Activated T-cell treated with anti-CD3 and anti-CD28 coated beads, Interleukin-2, amount 50 U/mL, for 4 hours (primary cell): ENCODE data around the gene FGF5. TPM values are rescaled to one million over a fixed set of nuclear protein-coding genes. Genes with fewer than 3 reads are reported as not detected.

Source experiments
- ATAC-seq, 2 donors: fragments of 200-7000 bp; cut with Tn5 transposase; one replicate each; pipeline ENCODE4 v1.10.0; 2021
- DNase-seq: peaks from one replicate; pipeline ENCODE4 v3.0.0-alpha.2; 2020
- H3K27me3 Mint-ChIP-seq: one replicate; pipeline ENCODE4 v1.8.0; 2021; ENCODE audit warnings: low read depth, mixed read lengths
- H3K36me3 Mint-ChIP-seq: one replicate; pipeline ENCODE4 v1.8.0; 2022; ENCODE audit warnings: mixed read lengths; ENCODE audit not compliant: insufficient read depth
- H3K4me1 Mint-ChIP-seq: one replicate; pipeline ENCODE4 v1.8.0; 2021; ENCODE audit warnings: low read depth, mixed read lengths
- H3K4me3 Mint-ChIP-seq: one replicate; pipeline ENCODE4 v1.8.0; 2021; ENCODE audit warnings: mild to moderate bottlenecking, moderate library complexity, mixed read lengths
- H3K9me3 Mint-ChIP-seq: one replicate; pipeline ENCODE4 v1.8.0; 2021; ENCODE audit warnings: mixed read lengths
- total RNA-seq, 3 donors: library from RNA; stranded (reverse); gene quantifications; one replicate each; pipeline ENCODE4 v1.2.1, GENCODE V29; 2021

The FGF5 gene
- total RNA-seq = not detected

GRCh38 chr4:80266253-80266901, at the start of gene FGF5:
TSS of gene FGF5 (plus strand) at chr4:80266664. CDS start at chr4:80266825, 161 bp downstream.
- peak within 1 kb of the TSS; percentile 58 for H3K4me3 Mint-ChIP-seq
- H3K9me3 Mint-ChIP-seq = no peaks in the 10 kb centered on the region
- DNase-seq (no peak), ATAC-seq (peak; percentile 42 to 45)
- peaks cover 84% of the 10 kb centered on the region for H3K27me3 Mint-ChIP-seq
- peaks cover 25% of the 10 kb centered on the region for H3K4me1 Mint-ChIP-seq
- H3K36me3 Mint-ChIP-seq = no peaks in the 10 kb centered on the region

- Mint-ChIP-seq H3K9me3 (no peaks in the 10 kb centered on the region), H3K36me3 (no peaks in the 10 kb centered on the region), H3K27me3 (peaks cover 23% of the 10 kb centered on the region), H3K4me1 (peaks cover 2% of the 10 kb centered on the region), H3K4me3 (no peak overlapping the region)
- no peak for DNase-seq
- no peak for ATAC-seq
Observed at GRCh38 chr4:80219301-80220025, 47.0 kb upstream of the FGF5 start.

GRCh38 chr4:80220711-80221110, 45.8 kb upstream of the FGF5 start:
- no peak for ATAC-seq
- no peaks in the 10 kb centered on the region for H3K9me3 Mint-ChIP-seq
- no peak for DNase-seq
- no peak overlapping the region for H3K4me3 Mint-ChIP-seq
- no peaks in the 10 kb centered on the region for H3K4me1 Mint-ChIP-seq
- H3K36me3 Mint-ChIP-seq = no peaks in the 10 kb centered on the region
- H3K27me3 Mint-ChIP-seq = peaks cover 23% of the 10 kb centered on the region

- no peaks in the 10 kb centered on the region for H3K36me3 Mint-ChIP-seq
- no peaks in the 10 kb centered on the region for H3K4me1 Mint-ChIP-seq
Observed at GRCh38 chr4:80221161-80221560, 45.3 kb upstream of the FGF5 start.

GRCh38 chr4:80225595-80225994, 40.9 kb upstream of the FGF5 start:
- no peaks in the 10 kb centered on the region for H3K36me3 Mint-ChIP-seq
- H3K9me3 Mint-ChIP-seq = no peaks in the 10 kb centered on the region
- H3K4me1 Mint-ChIP-seq = no peaks in the 10 kb centered on the region
- H3K4me3 Mint-ChIP-seq = no peak overlapping the region
- DNase-seq (no peak), ATAC-seq (no peak)
- H3K27me3 Mint-ChIP-seq = peaks cover 21% of the 10 kb centered on the region

More at GRCh38 chr4:80221161-80221560, 45.3 kb upstream of the FGF5 start:
- ATAC-seq = no peak
- H3K4me3 Mint-ChIP-seq = no peak overlapping the region
- peaks cover 22% of the 10 kb centered on the region for H3K27me3 Mint-ChIP-seq
- H3K9me3 Mint-ChIP-seq = no peaks in the 10 kb centered on the region
- no peak for DNase-seq

GRCh38 chr4:80226094-80226493, 40.4 kb upstream of the FGF5 start:
- Mint-ChIP-seq H3K36me3 (no peaks in the 10 kb centered on the region), H3K9me3 (no peaks in the 10 kb centered on the region), H3K4me1 (no peaks in the 10 kb centered on the region), H3K27me3 (peaks cover 18% of the 10 kb centered on the region), H3K4me3 (no peak overlapping the region)
- DNase-seq = no peak
- ATAC-seq = no peak

GRCh38 chr4:80228460-80228859, 38.0 kb upstream of the FGF5 start:
- ATAC-seq = no peak
- DNase-seq = no peak
- Mint-ChIP-seq H3K4me3 (no peak overlapping the region), H3K36me3 (no peaks in the 10 kb centered on the region), H3K4me1 (no peaks in the 10 kb centered on the region), H3K9me3 (no peaks in the 10 kb centered on the region), H3K27me3 (peaks cover 19% of the 10 kb centered on the region)

GRCh38 chr4:80229128-80229527, 37.3 kb upstream of the FGF5 start:
- Mint-ChIP-seq H3K9me3 (no peaks in the 10 kb centered on the region), H3K27me3 (peaks cover 22% of the 10 kb centered on the region), H3K36me3 (no peaks in the 10 kb centered on the region), H3K4me3 (no peak overlapping the region), H3K4me1 (no peaks in the 10 kb centered on the region)
- DNase-seq = no peak
- no peak for ATAC-seq

GRCh38 chr4:80229590-80229989, 36.9 kb upstream of the FGF5 start:
- Mint-ChIP-seq H3K4me1 (no peaks in the 10 kb centered on the region), H3K4me3 (no peak overlapping the region), H3K27me3 (peaks cover 22% of the 10 kb centered on the region), H3K9me3 (no peaks in the 10 kb centered on the region), H3K36me3 (no peaks in the 10 kb centered on the region)
- ATAC-seq (no peak), DNase-seq (no peak)

- DNase-seq (no peak), ATAC-seq (no peak)
- Mint-ChIP-seq H3K4me1 (no peaks in the 10 kb centered on the region), H3K27me3 (peaks cover 24% of the 10 kb centered on the region), H3K9me3 (no peaks in the 10 kb centered on the region), H3K36me3 (no peaks in the 10 kb centered on the region), H3K4me3 (no peak overlapping the region)
Observed at GRCh38 chr4:80231180-80231579, 35.3 kb upstream of the FGF5 start.

- Mint-ChIP-seq H3K36me3 (no peaks in the 10 kb centered on the region), H3K4me3 (no peak overlapping the region), H3K4me1 (no peaks in the 10 kb centered on the region), H3K9me3 (no peaks in the 10 kb centered on the region), H3K27me3 (peaks cover 23% of the 10 kb centered on the region)
- DNase-seq (no peak), ATAC-seq (no peak)
Observed at GRCh38 chr4:80232707-80233370, 33.6 kb upstream of the FGF5 start.

- H3K27me3 Mint-ChIP-seq = peaks cover 21% of the 10 kb centered on the region
- ATAC-seq (no peak), DNase-seq (no peak)
- H3K4me1 Mint-ChIP-seq = no peaks in the 10 kb centered on the region
- H3K36me3 Mint-ChIP-seq = no peaks in the 10 kb centered on the region
- H3K4me3 Mint-ChIP-seq = no peak overlapping the region
- H3K9me3 Mint-ChIP-seq = no peaks in the 10 kb centered on the region
Observed at GRCh38 chr4:80233390-80233789, 33.1 kb upstream of the FGF5 start.

- H3K9me3 Mint-ChIP-seq = no peaks in the 10 kb centered on the region
- H3K4me3 Mint-ChIP-seq = no peak overlapping the region
- no peaks in the 10 kb centered on the region for H3K36me3 Mint-ChIP-seq
- H3K4me1 Mint-ChIP-seq = no peaks in the 10 kb centered on the region
- ATAC-seq (no peak), DNase-seq (no peak)
- peaks cover 10% of the 10 kb centered on the region for H3K27me3 Mint-ChIP-seq
Observed at GRCh38 chr4:80235451-80235850, 31.0 kb upstream of the FGF5 start.

- ATAC-seq (no peak), DNase-seq (no peak)
- Mint-ChIP-seq H3K36me3 (no peaks in the 10 kb centered on the region), H3K9me3 (no peaks in the 10 kb centered on the region), H3K4me1 (no peaks in the 10 kb centered on the region), H3K4me3 (no peak overlapping the region), H3K27me3 (peaks cover 8% of the 10 kb centered on the region)
Observed at GRCh38 chr4:80237992-80238391, 28.5 kb upstream of the FGF5 start.
